KBM-7 (cell line): ENCODE results near the gene CMYA5.
"Not testable (repeated sequence)": the region's sequence is repeated elsewhere in the genome, so short reads cannot be mapped to it uniquely, and the experiment has no call there.

Experiments used
- DNase-seq: peaks from one replicate; pipeline ENCODE4 v3.0.0-alpha.2; 2015
- in situ Hi-C: fragments of 300-500 bp; cut with MboI; formaldehyde crosslinking; loops from 2 replicates; pipeline ENCODE4 v1.14.3; 2020; ENCODE audit warnings: low sequenced_read_pairs, low pct_unique_long_range_greater_than_20kb, mixed read lengths

The CMYA5 gene

DNA sequence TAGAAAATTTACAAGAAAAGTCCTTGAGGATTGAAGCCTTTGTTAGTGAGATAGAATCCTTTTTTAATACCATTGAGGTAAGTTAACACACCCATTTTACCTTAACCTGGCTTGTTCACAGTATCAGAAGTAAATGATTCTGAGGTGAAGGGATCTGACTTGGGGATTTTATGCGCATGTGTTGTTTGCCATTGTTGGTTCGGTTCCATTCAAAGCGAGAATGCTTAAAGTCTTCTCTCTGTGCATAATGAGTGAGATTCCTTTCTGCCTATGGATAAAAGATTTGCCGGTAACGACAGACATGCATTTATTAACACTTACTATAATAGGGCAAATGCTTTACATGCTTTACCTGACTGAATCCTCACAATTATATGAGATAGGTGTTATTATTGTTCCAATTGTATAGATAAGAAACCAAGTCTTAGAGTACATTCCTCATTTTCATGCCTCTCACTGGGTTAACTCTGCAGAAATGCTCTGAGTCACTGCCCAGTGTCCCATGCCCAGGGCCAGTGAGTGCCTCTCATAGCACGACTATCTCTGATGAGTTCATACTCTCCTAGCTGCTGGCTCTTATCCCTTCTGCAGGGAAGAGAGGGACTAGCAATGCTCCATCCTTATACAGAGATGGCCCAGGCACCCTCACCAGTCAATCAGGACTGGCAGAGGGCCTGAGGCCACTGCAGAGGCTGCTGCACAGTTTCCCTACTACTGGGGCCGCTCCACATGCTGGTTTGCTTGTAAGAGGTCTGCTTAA lies 54.4 kb downstream of the CMYA5 start:
- in situ Hi-C loops: no loop called here
- no peak for DNase-seq

DNA sequence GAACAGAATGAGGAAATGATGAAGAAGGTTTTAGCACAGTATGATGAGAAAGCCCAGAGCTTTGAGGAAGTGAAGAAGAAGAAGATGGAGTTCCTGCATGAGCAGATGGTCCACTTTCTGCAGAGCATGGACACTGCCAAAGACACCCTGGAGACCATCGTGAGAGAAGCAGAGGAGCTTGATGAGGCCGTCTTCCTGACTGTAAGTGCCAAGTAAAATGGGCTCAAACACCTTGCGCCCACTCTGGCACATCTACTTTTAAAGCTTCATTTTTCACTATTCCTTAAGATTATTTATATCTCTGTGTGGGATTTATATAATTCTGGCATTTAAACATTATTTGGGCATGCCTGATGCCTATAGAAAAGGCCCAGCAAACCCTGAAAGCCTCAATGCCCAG lies 55.6 kb downstream of the CMYA5 start:
- no peak for DNase-seq
- in situ Hi-C loops: no loop called here

DNA sequence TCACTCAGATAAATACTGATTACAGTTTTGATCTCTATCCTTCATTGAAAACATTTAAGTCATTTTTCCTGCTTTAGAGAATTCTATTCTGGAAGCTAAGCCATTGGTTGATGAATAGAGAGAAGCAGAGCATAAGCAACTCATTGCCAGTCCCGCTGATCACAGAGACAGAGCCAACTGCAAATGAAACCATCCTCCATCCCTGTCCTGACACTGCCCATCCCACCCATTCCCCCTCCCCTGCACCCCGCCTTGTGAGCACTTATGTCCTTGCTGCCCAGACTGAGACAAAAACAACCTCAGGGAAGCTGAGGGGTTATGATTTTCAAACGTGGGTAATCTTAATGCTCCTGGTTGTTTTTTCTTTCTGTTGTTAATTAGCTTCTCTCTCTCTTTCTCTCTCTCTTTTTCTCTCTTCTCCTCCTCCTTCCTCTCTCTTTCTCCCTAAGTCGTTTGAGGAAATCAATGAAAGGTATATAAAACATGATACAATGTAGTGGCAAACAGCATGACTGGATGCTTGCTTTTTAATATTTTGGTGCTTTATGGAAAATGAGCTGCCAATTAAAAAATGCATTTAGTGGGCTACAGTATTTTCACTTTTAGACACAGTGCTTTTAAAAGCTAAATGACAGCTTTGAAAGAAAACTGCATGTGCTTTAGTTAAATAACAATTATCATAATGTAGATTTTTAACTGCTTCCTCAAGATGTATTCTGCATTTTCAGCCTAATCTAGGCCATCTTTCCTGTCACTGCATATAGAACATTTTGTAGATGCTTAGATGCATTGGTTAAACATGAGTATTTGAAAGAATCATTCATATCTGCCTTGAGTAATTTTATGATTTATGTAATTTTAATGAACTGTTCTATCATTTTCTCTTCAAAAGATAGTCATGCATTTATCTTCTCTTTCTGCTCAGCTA lies 57.3 kb downstream of the CMYA5 start:
- in situ Hi-C loops: no loop called here
- no peak for DNase-seq

DNA sequence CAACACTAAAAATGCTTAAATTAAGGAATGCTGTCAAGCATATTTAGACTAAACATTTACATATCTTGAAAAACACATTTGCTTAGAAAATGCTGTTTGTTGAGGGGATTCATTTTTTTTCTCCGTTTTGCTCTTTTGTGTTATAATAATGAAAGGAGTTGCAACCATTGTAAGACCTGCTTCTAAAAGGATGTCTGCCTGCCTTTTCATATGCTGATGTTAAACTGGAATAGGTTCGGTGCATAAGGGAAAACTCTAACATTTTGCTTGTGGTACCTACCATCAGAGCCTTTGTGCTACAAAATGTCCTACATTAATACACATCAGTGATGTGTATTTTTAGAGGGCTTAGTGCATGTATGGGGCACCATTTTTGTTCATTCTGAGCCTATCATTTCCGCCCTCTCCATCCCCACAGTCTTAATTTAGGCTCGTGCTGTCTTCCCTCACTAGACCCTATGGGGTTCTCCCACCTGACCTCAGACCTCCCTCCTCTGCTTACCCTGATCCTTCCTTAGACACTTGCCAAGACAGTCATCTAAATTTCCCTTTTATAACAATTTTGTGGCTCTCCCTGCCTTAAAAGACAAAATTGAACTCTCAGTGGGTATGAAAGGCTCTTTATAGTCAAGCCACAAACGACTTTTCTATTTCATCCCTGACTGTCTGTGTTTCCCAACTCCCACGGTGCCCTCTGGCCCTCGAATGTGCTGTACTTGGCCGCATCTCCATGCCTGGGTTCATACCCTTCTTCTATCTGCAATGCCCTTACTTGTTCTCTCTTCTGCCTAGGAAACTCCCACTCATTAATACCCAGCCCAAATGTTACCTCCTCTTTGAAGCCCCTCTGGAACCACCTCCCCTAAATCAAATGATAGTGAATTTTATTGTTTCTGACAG lies 61.2 kb downstream of the CMYA5 start:
- DNase-seq: no peak
- in situ Hi-C loops: no loop called here

DNA sequence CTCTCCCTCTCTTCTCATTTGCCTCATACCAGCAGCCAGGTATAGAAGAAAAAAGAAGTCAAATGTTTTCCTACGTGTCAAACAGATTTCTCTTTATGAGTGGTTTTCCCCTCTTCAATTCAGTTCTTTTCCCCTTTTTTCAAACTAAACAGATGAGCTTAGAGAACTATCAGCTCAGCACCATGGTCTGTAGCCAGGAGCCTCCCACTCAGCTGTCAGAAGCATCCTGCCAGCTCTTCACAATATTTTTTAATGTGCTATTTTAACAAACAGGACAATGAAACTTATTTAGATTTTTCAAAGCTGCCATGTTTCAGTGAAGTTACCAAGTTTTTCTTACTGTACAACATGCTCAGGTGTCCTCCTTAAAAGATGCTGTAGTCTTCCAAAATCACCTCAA lies 63.5 kb downstream of the CMYA5 start:
- in situ Hi-C loops: no loop called here
- DNase-seq: no peak

DNA sequence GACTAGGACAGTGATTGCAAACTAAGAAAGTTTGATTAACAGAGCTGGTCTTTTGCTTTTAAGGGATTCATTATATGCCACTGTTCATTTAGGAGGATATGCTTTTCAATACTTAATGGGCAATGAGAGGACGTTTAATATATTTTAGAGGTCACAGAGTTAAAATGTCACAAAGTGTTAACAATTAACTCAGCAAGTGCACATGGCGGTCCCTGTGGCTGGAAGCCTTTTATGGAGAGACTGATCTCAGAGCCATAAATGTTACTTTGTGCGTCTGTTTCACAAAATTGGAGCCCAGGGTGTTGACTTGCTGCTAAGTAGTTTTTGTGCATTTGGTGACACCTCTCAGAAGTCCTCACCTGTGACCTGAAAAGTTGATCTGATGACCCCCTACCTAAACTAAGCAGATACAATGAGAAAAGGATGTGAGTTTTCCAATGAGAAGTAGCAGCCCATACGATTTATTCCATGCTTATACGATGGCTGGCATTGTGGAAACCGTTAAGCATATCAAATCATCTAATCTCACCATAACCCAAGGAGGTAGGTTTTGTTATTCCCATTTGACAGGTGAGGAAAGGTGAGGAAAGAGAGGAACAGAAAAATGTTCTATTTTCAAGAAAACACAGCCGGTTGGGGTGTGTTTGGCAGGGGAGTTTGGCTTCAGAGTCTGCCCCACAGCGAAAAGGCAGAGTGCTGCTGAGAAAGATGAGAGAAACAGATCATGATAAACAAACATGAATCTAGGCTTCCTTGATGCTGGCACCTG lies 64.4 kb downstream of the CMYA5 start:
- in situ Hi-C loops: no loop called here
- no peak for DNase-seq

DNA sequence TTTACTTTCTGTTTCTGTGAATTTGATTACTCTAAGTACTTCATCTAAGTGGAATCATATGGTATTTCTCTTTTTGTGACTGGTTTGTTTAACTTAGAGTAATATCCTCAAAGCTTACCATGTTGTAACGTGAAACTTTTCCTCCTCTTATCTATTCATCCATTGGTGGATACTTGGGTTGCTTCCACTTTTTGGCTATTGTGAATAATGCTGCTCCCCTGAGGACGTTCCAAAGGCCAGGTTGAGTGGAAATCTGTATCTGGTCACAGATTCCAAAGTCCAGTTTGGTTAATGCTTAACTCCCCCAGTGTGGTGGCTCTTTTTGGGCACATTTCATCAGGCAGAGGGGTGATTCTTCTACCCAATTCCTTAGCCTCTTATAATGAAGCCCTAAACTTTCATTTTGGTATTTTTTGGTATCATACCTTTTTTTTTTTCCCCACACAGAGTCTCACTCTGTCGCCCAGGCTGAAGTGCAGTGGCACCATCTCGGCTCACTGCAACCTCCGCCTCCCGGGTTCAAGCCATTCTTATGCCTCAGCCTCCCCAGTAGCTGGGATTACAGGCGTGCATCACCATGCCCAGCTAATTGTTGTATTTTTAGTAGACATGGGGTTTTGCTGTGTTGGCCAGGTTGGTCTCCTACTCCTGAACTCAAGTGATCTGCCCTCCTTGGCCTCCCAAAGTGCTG lies 65.4 kb downstream of the CMYA5 start:
- in situ Hi-C loops: no loop called here
- DNase-seq: no peak

DNA sequence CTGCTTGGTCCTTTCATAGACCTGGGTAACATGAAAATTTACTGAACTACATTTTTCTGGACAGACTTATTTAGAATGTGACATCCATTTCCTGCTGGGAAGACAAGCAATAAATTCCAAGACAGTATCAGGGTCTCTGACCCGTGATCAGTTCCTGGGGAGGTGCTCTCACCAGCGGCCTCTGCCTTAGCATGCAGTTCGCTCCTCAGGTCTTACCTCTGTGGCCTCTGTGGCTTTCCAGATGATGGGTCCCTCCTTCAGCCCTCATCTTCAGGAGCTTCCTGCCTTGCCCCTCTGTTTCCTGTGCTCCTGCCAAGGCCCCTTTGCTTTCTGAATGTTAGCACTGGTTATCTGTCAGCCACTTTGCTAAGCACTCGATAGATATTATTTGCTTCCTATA lies 66.4 kb downstream of the CMYA5 start:
- in situ Hi-C loops: no loop called here
- peak; percentile 59 for DNase-seq

DNA sequence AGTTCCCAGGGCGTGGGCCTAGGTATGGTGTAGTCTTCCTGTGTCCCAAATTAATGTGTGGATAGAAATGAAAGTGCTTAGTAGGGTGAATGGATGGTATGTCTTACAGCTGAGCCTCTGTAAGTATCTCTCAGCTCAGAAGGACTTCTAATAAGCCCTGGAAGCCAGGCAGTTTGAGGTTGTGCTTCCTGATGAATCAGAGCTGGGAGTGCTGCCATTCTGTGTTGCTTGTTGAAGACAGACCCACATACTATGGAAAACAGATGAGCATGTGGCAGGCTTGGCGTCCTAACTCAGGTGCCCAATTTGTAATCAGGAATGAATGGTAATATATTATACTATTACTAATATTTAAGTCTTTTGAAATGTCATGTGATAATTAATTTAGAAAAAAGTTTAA lies 69.8 kb downstream of the CMYA5 start:
- in situ Hi-C loops: no loop called here
- DNase-seq: no peak

DNA sequence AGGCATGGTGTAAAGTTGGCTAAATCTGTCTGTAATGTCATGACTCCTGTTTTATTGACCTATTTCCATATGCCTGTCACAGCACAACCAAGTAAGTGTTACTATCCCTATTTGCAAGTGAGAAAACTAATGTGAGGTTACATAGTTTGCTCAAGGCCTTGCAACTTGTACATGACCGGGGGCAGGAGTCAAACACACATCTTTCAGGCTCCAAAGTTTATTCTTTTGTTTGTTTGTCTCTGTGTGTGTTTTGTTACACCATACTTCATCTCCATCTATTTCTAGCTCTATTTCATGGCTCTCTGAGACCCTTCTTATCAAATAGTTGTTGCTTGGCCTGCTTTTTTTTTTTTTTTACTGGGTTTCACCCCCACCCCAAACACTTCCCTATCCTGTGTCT lies 70.2 kb downstream of the CMYA5 start:
- in situ Hi-C loops: no loop called here

DNA sequence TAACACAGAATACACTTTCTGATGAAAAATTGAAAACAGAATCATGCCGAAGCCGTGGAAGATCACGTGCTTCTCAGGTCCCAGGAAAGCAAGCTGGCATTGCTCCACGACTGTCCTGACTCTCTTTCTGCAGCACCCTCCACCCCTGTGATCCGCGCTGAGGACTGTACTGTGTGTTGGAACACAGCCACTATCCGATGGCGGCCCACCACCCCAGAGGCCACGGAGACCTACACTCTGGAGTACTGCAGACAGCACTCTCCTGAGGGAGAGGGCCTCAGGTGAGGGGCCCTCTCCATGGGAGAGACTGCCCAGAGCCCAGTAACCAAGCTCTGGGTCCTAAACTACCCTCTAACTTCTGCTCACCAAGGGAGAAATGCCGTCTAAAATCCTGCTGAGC lies 73.3 kb downstream of the CMYA5 start:
- no peak for DNase-seq
- in situ Hi-C loops: no loop called here

More for the DNA sequence above, 70.2 kb downstream of the CMYA5 start:
- no peak for DNase-seq

DNA sequence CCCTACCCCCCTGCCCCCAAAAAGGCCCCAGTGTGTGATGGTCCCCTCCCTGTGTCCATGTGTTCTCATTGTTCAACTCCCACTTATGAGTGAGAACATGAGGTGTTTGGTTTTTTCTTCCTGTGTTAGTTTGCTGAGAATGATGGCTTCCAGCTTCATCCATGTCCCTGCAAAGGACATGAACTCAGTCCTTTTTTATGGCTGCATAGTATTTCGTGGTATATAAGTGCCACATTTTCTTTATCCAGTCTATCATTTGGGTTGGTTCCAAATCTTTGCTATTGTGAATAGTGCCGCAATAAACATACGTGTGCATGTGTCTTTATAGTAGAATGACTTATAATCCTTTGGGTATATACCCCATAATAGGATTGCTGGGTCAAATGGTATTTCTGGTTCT lies 74.5 kb downstream of the CMYA5 start:
- DNase-seq, in situ Hi-C loops: not testable (repeated sequence)

DNA sequence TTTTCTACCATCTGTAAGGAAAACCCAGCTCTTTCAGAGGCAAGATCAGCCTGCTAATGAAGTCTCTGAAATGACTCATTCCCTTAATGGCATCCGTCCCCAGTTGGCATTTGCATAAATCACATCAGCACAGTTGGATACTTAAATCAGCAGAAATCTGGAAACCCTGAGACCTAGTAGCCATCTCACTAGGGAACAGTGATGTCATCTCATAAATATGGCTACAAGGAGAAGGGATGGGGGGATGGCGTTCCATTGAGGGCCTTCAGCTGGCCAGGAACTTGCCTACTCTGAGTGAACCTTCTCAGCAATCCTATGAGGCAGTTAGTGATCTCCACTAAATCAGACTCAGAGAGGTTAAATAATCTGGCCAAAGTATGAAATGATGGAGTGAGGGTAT lies 81.8 kb downstream of the CMYA5 start:
- in situ Hi-C loops: no loop called here
- no peak for DNase-seq

DNA sequence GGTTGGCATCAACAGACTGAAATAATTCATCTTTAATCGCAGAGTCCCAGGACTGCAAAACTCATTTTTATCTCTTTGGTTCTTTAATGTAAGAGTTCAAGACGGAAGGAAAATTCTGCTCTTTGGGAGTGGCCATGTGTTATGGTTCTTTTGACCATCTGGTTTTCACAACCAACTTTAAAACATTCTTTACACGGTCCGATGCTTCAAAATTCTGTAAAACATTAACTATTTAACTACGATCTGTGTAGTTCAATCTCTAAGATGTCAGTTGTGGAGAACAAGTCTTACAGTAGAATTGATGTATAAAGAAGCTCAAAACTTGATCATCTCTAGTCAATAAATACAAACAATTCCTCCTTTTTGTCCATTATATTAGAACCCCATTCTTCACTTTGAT lies 83.0 kb downstream of the CMYA5 start:
- no peak for DNase-seq

DNA sequence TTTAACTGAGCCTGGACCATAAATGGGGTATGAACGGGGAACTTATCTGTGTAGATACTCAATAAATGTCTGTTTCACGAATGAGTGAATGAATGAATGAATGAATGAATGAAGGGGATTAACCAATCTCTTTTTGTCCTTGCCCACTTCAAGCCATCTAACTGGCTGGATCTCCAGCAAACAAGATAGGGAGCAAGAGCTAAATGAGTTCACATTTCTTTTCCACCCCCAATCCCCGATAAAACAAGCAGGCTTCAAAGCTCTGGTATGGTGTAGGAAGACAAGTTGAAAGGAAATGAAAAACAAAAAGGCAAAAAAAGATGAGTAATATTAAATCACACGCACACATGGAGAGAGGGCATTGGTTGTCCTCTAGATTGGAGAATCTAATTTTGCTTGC lies 84.0 kb downstream of the CMYA5 start:
- in situ Hi-C loops: no loop called here
- DNase-seq: no peak

More for the DNA sequence above, 83.0 kb downstream of the CMYA5 start:
- in situ Hi-C loops: no loop called here

DNA sequence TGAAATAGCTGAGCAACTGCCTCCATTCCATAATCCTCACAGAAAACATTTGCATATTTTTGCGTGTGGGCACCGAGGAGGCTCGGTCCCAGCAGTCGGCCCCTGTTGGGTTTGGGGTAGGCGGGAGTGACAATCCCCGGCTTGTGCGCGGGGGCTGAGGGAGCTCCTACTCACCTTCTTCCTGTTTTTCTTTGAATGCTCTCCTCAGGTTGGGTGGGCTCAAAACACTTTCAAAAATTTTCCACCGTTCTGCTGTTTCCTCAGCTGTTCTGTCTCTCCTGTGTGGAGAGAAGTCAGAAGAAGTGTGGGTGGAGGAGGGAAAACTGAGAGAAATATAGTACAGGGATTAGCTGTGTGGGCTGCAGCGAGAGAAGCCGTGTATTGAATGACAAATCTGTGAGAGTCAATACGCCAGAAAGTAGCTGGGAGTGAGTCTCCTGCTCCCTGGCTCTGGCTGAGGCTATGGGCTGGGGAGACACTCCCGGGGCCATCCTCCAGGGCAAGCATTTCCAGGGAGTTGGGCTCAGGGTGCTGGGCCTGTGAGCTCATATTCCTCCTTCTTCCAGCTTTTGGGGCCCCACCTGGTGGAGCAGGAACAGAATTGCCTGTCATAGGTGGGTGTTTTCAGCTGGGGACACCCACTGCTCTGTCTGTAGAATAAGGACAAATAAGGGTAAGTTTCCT lies 84.7 kb downstream of the CMYA5 start:
- peak; percentile 40 for DNase-seq
- in situ Hi-C loops: no loop called here

DNA sequence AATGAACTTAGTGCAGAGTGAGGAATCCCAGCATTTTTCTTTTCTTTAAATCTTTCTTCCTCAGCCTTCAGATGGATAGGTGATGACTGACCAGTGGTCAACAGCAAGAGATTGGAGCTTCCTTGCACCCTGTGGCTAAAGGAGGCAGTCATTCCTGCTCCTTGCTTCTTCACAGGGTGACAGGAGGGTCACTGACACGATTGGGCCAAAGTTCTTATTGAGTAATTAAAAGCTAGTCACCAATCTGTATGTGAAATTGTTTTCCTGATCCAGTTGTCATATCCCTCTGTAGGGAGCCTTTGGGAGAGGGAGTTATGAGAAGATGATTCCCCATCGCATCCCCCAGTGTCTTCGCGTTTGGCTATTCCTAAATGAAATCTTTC lies 85.2 kb downstream of the CMYA5 start:
- DNase-seq: no peak
- in situ Hi-C loops: no loop called here

DNA sequence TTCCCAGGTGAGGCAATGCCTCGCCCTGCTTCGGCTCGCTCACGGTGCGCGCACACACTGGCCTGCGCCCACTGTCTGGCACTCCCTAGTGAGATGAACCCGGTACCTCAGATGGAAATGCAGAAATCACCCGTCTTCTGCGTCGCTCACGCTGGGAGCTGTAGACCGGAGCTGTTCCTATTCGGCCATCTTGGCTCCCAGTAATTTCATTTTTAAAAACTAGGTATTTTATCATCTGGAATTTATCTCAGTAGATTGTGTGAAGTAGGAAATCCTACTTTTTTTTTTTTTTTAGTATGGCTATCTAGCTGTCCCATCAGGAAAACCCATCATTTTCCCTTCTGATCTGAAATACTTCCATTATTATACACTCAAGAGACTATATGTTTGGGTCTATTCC lies 95.1 kb downstream of the CMYA5 start:
- DNase-seq, in situ Hi-C loops: not testable (repeated sequence)
